Hepatic stellate cell (primary cell): ENCODE data around the gene HSD11B1L.

Experiments used
- DNase-seq: peaks from one replicate; pipeline ENCODE4 v3.0.0; 2011; ENCODE audit warnings: low spot score

HSD11B1L gene

GRCh38 chr19:5667751-5668271, 13.0 kb upstream of the HSD11B1L start:
- no peak for DNase-seq

GRCh38 chr19:5669212-5669611, 11.6 kb upstream of the HSD11B1L start:
- DNase-seq, result no peak

DNA sequence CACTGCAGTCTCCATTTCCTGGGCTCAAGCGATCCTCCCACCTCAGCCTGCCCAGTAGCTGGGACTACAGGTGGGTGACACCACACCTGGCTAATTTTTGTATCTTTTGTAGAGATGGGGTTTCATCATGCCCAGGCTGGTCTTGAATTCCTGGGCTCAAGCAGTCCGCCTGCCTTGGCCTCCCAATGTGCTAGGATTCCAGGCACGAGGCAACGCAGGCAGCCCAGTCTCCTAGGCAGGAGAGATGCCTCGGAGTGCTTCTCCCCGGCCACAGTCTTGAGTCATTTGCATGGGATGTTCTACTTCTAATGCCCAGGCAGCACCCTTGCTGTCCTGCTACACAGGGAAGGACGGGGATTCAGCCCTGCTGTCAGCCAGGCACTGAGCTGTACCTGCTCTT, 9.2 kb upstream of the HSD11B1L start:
- no peak for DNase-seq

DNA sequence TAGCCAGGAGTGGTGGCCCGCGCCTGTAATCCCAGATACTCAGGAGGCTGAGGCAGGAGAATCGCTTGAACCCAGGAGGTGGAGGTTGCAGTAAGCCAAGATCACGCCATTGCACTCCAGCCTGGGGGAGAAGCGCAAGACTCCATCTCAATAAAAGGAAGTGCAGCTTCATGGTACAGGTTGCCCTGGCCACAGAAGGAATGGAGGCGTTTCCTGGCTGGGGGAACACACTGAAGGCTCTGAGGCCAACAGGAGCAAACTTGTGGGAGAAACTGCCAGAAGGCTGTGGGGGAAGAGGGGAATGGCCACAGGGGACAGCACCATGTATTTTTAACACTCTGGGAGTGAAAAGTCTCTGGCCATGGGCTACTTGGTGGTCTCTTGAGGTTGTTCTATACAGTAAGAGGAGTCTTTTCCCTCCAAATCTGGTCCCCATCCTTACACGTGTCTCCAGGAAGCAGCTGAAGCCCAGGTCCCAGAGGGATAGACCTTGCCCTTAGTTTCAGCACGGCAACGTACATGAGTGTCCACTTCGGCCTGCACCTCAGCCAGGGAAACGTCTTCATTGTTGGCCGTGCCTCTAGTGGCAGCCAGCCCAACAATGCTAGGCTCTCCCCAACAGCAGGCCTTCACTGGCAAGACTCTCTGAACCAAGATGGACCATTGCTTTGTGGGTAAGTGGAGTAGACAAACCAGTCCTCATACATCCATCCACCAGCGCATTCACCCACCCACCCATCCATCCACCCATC, 7.9 kb upstream of the HSD11B1L start:
- DNase-seq, result no peak

DNA sequence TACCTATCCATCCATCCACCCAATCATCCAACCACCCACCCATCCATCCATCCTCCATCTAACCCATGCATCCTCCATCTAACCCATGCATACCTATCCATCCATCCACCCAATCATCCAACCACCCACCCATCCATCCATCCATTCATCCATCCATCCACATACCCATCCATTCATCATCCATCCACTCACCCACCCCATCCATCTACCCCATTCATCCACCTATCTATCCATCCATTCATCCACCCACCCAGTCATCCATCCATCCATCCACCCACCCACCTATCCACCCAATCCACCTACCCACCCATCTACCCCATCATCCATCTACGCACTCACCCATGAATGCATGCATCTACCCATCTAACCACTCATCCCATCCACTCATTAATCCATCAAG, 7.1 kb upstream of the HSD11B1L start:
- no peak for DNase-seq

GRCh38 chr19:5674714-5675113, 6.1 kb upstream of the HSD11B1L start:
- DNase-seq, result no peak

- DNase-seq, result no peak
Measured at GRCh38 chr19:5676105-5676771, 4.6 kb upstream of the HSD11B1L start.

GRCh38 chr19:5676772-5677105, 4.1 kb upstream of the HSD11B1L start:
- DNase-seq, result no peak

DNA sequence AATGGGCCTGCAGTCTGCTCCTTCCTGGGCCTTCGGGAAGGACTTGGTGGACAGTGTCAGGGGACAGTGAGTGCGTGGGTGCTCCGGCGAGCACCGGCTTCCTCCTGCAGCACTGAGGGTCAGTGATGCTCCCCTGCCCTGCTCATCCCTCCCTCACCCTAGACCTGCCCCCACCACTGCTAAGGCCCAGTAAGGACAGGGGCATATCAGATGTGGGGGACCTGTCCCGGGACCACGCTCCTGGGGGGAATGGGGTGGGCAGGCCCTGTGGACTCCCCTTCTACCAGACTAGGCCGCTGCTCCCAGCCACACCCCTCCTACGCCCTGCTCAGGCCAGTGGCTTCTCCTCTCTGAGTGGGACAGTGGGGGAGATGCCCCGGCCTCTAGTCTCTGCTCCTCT, 3.7 kb upstream of the HSD11B1L start:
- DNase-seq, result no peak

- DNase-seq, result no peak
Measured at GRCh38 chr19:5677580-5677979, 3.2 kb upstream of the HSD11B1L start.

GRCh38 chr19:5678071-5678718, 2.6 kb upstream of the HSD11B1L start:
- DNase-seq, result no peak

- DNase-seq, result no peak
Measured at GRCh38 chr19:5679289-5680083, 1.3 kb upstream of the HSD11B1L start.

GRCh38 chr19:5680084-5680436, 767 bp upstream of the HSD11B1L start:
- DNase-seq, result peak; percentile 59

DNA sequence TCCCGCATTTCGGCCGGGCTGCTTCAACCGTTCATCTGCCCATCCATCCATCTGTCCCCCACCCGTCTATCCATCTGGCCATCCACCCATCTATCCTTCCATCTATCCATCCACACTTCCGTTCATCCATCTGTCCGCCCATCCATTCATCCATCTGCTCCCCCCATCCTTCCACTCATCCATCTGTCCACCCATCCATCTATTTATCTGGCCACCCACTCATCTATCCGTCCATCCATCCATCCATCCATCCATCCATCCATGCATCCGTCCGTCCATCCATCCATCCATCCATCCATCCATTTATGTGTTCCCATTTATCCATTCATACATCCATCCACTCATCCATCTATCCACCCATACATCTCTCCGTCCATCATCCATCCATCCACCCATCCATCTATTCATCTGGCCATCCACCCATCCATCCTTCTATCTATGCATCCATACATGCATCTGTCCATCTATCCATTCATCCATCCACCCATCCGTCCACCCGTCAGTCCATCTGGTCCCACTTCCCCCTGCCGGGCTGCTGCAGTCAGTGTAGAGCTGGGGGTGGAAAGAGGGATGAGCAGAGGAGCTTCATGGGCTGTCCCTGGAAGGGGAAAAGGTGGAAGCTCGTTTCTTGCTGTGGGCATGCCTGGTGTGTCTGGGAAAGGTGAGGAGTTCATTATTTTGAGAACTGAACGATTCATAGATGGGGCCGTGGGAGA, 722 bp downstream of the HSD11B1L start:
- no peak for DNase-seq

- DNase-seq, result no peak
Measured at GRCh38 chr19:5682107-5682482, 1.3 kb downstream of the HSD11B1L start.

GRCh38 chr19:5683177-5683886, 2.5 kb downstream of the HSD11B1L start:
- DNase-seq, result no peak

- DNase-seq, result no peak
Measured at GRCh38 chr19:5684694-5685430, 4.0 kb downstream of the HSD11B1L start.

- no peak for DNase-seq
Measured at GRCh38 chr19:5686326-5686646, 5.5 kb downstream of the HSD11B1L start.

- peak; percentile 96 for DNase-seq
Measured at GRCh38 chr19:5686647-5687359, 6.0 kb downstream of the HSD11B1L start.
